WTC11 (cell line): Measurements from ENCODE around the gene MYO7B. TPM values are rescaled to one million over a fixed set of nuclear protein-coding genes. Genes with fewer than 3 reads are reported as not detected.

ENCODE experiments used
- ATAC-seq: fragments of 200-7000 bp; cut with Tn5 transposase; 2 replicates; pipeline ENCODE4 v1.10.0; 2021; ENCODE audit warnings: mild to moderate bottlenecking, moderate library complexity
- CTCF ChIA-PET: fragments of 300-600 bp; sonication (Branson Sonifier 250); formaldehyde crosslinking; loops from one replicate; lab custom pipeline; 2021; ENCODE audit warnings: antibody characterized with exemption; lab: Charles Lee
- POLR2A ChIA-PET: fragments of 350-600 bp; sonication (Branson Sonifier 250); formaldehyde crosslinking; loops from one replicate; lab custom pipeline; 2021; ENCODE audit warnings: antibody characterized with exemption; lab: Charles Lee
- DNase-seq: peaks from one replicate; pipeline ENCODE4 v3.0.0; 2021; ENCODE audit warnings: low spot score
- H3K27ac Mint-ChIP-seq: 2 replicates; pipeline ENCODE4 v1.8.0; 2021; ENCODE audit warnings: mixed read lengths
- H3K27me3 Mint-ChIP-seq: 2 replicates; pipeline ENCODE4 v1.8.0; 2021; ENCODE audit warnings: low read depth, mild to moderate bottlenecking, moderate library complexity, mixed read lengths
- H3K36me3 Mint-ChIP-seq: 2 replicates; pipeline ENCODE4 v1.8.0; 2021; ENCODE audit warnings: mixed read lengths
- H3K4me1 Mint-ChIP-seq: 2 replicates; pipeline ENCODE4 v1.8.0; 2022; ENCODE audit warnings: mixed read lengths
- H3K4me3 Mint-ChIP-seq: 2 replicates; pipeline ENCODE4 v1.8.0; 2021; ENCODE audit warnings: mild to moderate bottlenecking, moderate library complexity, mixed read lengths
- H3K9me3 Mint-ChIP-seq: 2 replicates; pipeline ENCODE4 v1.8.0; 2021; ENCODE audit warnings: mixed read lengths
- AFF4 ChIP-seq: sonication (generic); formaldehyde crosslinking; IDR thresholded peaks from 2 replicates; pipeline ENCODE4 v1.8.1; 2023; ENCODE audit warnings: mild to moderate bottlenecking, missing genetic modification reagents, borderline replicate concordance
- AR ChIP-seq: fragments of 250-450 bp; sonication (Bioruptor Pico); IDR thresholded peaks from 2 replicates; pipeline ENCODE4 v1.9.0; 2021; ENCODE audit warnings: mild to moderate bottlenecking
- ATF3 ChIP-seq: sonication (generic); formaldehyde crosslinking; conservative IDR thresholded peaks from 2 replicates; pipeline ENCODE4 v1.8.1; 2022; ENCODE audit warnings: mild to moderate bottlenecking, missing genetic modification reagents
- CREB1 ChIP-seq: sonication (generic); formaldehyde crosslinking; IDR thresholded peaks from 2 replicates; pipeline ENCODE4 v1.8.0; 2023; ENCODE audit warnings: mild to moderate bottlenecking, missing genetic modification reagents
- E2F1 ChIP-seq: sonication (generic); formaldehyde crosslinking; IDR thresholded peaks from 2 replicates; pipeline ENCODE4 v1.8.0; 2022; ENCODE audit warnings: mild to moderate bottlenecking, missing genetic modification reagents
- ERG ChIP-seq: fragments of 250-450 bp; sonication (Bioruptor Pico); IDR thresholded peaks from 2 replicates; pipeline ENCODE4 v1.8.0; 2021; ENCODE audit warnings: mild to moderate bottlenecking
- FOXP1 ChIP-seq: sonication (generic); formaldehyde crosslinking; IDR thresholded peaks from 2 replicates; pipeline ENCODE4 v1.8.0; 2022; ENCODE audit warnings: missing genetic modification reagents, mild to moderate bottlenecking, moderate library complexity, borderline replicate concordance
- FOXP4 ChIP-seq: sonication (generic); formaldehyde crosslinking; IDR thresholded peaks from 2 replicates; pipeline ENCODE4 v1.8.0; 2022; ENCODE audit warnings: mild to moderate bottlenecking, missing genetic modification reagents
- HMGXB4 ChIP-seq: sonication (generic); formaldehyde crosslinking; IDR thresholded peaks from 2 replicates; pipeline ENCODE4 v1.8.1; 2023; ENCODE audit warnings: mild to moderate bottlenecking, moderate library complexity, missing genetic modification reagents
- MAX ChIP-seq: sonication (generic); formaldehyde crosslinking; IDR thresholded peaks from 2 replicates; pipeline ENCODE4 v1.8.0; 2022; ENCODE audit warnings: mild to moderate bottlenecking, missing genetic modification reagents
- NFATC4 ChIP-seq: fragments of 250-450 bp; sonication (Bioruptor Pico); IDR thresholded peaks from 2 replicates; pipeline ENCODE4 v1.9.0; 2021; ENCODE audit warnings: mild to moderate bottlenecking
- RORB ChIP-seq: fragments of 250-450 bp; sonication (Bioruptor Pico); IDR thresholded peaks from 2 replicates; pipeline ENCODE4 v1.9.0; 2021; ENCODE audit warnings: mild to moderate bottlenecking
- TCF7 ChIP-seq: sonication (generic); formaldehyde crosslinking; IDR thresholded peaks from 2 replicates; pipeline ENCODE4 v1.8.0; 2022; ENCODE audit warnings: mild to moderate bottlenecking, low read depth, missing genetic modification reagents, moderate library complexity
- TEAD1 ChIP-seq: sonication (generic); formaldehyde crosslinking; IDR thresholded peaks from 2 replicates; pipeline ENCODE4 v1.8.0; 2022; ENCODE audit warnings: mild to moderate bottlenecking, missing genetic modification reagents
- ZMAT4 ChIP-seq: fragments of 250-450 bp; sonication (Bioruptor Pico); IDR thresholded peaks from 2 replicates; pipeline ENCODE4 v1.9.0; 2021; ENCODE audit warnings: mild to moderate bottlenecking
- ZNF263 ChIP-seq: sonication (generic); formaldehyde crosslinking; IDR thresholded peaks from 2 replicates; pipeline ENCODE4 v1.8.1; 2022; ENCODE audit warnings: low read depth, mild to moderate bottlenecking, moderate library complexity, missing genetic modification reagents
- ZNF396 ChIP-seq: fragments of 250-450 bp; sonication (Bioruptor Pico); IDR thresholded peaks from 2 replicates; pipeline ENCODE4 v1.8.0; 2021; ENCODE audit warnings: mild to moderate bottlenecking, moderate library complexity, borderline replicate concordance
- ZNF423 ChIP-seq: fragments of 250-450 bp; sonication (Bioruptor Pico); IDR thresholded peaks from 2 replicates; pipeline ENCODE4 v2.1.2; 2022; ENCODE audit warnings: mild to moderate bottlenecking, moderate library complexity
- ZNF671 ChIP-seq: fragments of 250-450 bp; sonication (Bioruptor Pico); IDR thresholded peaks from 2 replicates; pipeline ENCODE4 v1.8.0; 2021; ENCODE audit warnings: mild to moderate bottlenecking
- total RNA-seq: library from RNA; stranded (reverse); gene quantifications from 3 replicates; pipeline ENCODE4 v1.2.3, GENCODE V29; 2021

MYO7B gene
- total RNA-seq, 1 experiment from 2014 or later = not detected

- peaks cover 9% of the 10 kb centered on the region for H3K4me1 Mint-ChIP-seq
- H3K36me3 Mint-ChIP-seq = no peaks in the 10 kb centered on the region
- TF ChIP-seq FOXP1 (CRISPR knock-in tag) (no peak), NFATC4 (CRISPR knock-in tag) (no peak), E2F1 (no peak), ERG (CRISPR knock-in tag) (no peak)
- DNase-seq (no peak), ATAC-seq (no peak)
- H3K27me3 Mint-ChIP-seq = peaks cover 61% of the 10 kb centered on the region
- POLR2A ChIA-PET = no interaction called here
- H3K27ac Mint-ChIP-seq = no peak overlapping the region
- H3K9me3 Mint-ChIP-seq = no peaks in the 10 kb centered on the region
- CTCF ChIA-PET = interaction anchor here (2.2 to 5.8 kb wide), 4 partner anchors 15 to 85 kb away, joined by 7 to 46 read pairs (median 20); no protein-coding TSS in a partner anchor
- no peak overlapping the region; the same call in 1 of the 2 replicates for H3K4me3 Mint-ChIP-seq
These were observed 141.4 kb downstream of the MYO7B start for GRCh38 chr2:127676906-127677305.

GRCh38 chr2:127678531-127678930 is 143.0 kb downstream of the MYO7B start:
- peaks cover 47% of the 10 kb centered on the region for H3K27me3 Mint-ChIP-seq
- no peak overlapping the region for H3K27ac Mint-ChIP-seq
- DNase-seq (no peak), ATAC-seq (no peak)
- POLR2A ChIA-PET = no interaction called here
- no peaks in the 10 kb centered on the region for H3K36me3 Mint-ChIP-seq
- H3K9me3 Mint-ChIP-seq = no peaks in the 10 kb centered on the region
- CTCF ChIA-PET = no interaction called here
- H3K4me1 Mint-ChIP-seq = peaks cover 9% of the 10 kb centered on the region
- no peak overlapping the region for H3K4me3 Mint-ChIP-seq
- TF ChIP-seq AFF4 (CRISPR knock-in tag) (no peak), ZNF423 (no peak), MAX (CRISPR knock-in tag) (no peak), ZNF671 (no peak), HMGXB4 (CRISPR knock-in tag) (no peak), TCF7 (CRISPR knock-in tag) (no peak), RORB (CRISPR knock-in tag) (no peak), AR (CRISPR knock-in tag) (no peak), TEAD1 (CRISPR knock-in tag) (no peak), CREB1 (CRISPR knock-in tag) (no peak), ZMAT4 (CRISPR knock-in tag) (no peak), FOXP4 (CRISPR knock-in tag) (no peak), ZNF263 (CRISPR knock-in tag) (no peak), ERG (CRISPR knock-in tag) (no peak), ZNF396 (CRISPR knock-in tag) (no peak), ATF3 (CRISPR knock-in tag) (no peak), FOXP1 (CRISPR knock-in tag) (no peak)
